ENCODE data around the gene PLXNB2. TPM values are rescaled to one million over a fixed set of nuclear protein-coding genes. Genes with fewer than 3 reads are reported as not detected.

Gene PLXNB2
- total RNA-seq, 1 experiment from 2014 or later: 236 TPM

GRCh38 chr22:50317674-50318073, 10.2 kb upstream of the PLXNB2 start:
- CTCF ChIA-PET: no interaction called here

More at GRCh38 chr22:50317674-50318073, 10.2 kb upstream of the PLXNB2 start:
- H3K27me3 ChIP-seq (ENCODE audit: insufficient read depth, low read length): no peaks in the 10 kb centered on the region
- POLR2A ChIA-PET: no interaction called here
- H3K9me2 ChIP-seq (ENCODE audit: insufficient read depth): no peaks in the 10 kb centered on the region
- ATAC-seq (no peak), DNase-seq (ENCODE audit: low read depth, low spot score) (no peak)
- peaks cover 4 to 22% of the 10 kb centered on the region in 2 experiments; a peak in 3 of 4 replicates for H3K4me1 ChIP-seq (ENCODE audit: control insufficient read depth in 1 of 2, insufficient read depth in 2 of 2, low read length in 2 of 2)
- no TSS peak for BruUV-seq (replicated peaks)
- no peak overlapping the region for H2AFZ ChIP-seq (ENCODE audit: low read depth, low read length, poor library complexity, severe bottlenecking)
- no peak overlapping the region for H3K4me2 ChIP-seq (ENCODE audit: low read length)
- H3K79me2 ChIP-seq (ENCODE audit: insufficient read depth, low read length): no peaks in the 10 kb centered on the region
- H4K20me1 ChIP-seq (ENCODE audit: insufficient read depth): no peaks in the 10 kb centered on the region
- H3K36me3 ChIP-seq (ENCODE audit: control insufficient read depth in 1 of 2, insufficient read depth in 2 of 2, low read length in 2 of 2): no peaks in the 10 kb centered on the region
- intact Hi-C loops (cut with micrococcal nuclease): no loop called here
- TF ChIP-seq EGR1 (IDR thresholded peaks at IDR 0.05; ENCODE audit: low read depth) (no peak), EZH2phosphoT487 (IDR thresholded peaks at IDR 0.05; ENCODE audit: borderline replicate concordance) (no peak), POLR2A (IDR thresholded peaks at IDR 0.05; ENCODE audit: borderline replicate concordance, extremely low read depth, insufficient read depth, insufficient read length) (no peak), TCF7L2 (IDR thresholded peaks at IDR 0.05; ENCODE audit: borderline replicate concordance, extremely low read depth, insufficient read depth, insufficient read length) (no peak), REST (IDR thresholded peaks at IDR 0.05; ENCODE audit: low read depth) (no peak)
- no peak overlapping the region for H3K4me3 ChIP-seq (replicated peaks in 1 of 2; ENCODE audit: low read depth in 1 of 2, low read length in 2 of 2)
- H3K9me3 ChIP-seq (ENCODE audit: control insufficient read depth in 1 of 2, insufficient read depth in 1 of 2, low read depth in 1 of 2, low read length in 2 of 2): no peaks in the 10 kb centered on the region
- H3K27ac ChIP-seq (ENCODE audit: low read depth, low read length): no peak overlapping the region
- RAD21 ChIA-PET (ENCODE audit: low non-redundant PET in 1 of 2, low total read pairs in 2 of 2, uncharacterized antibody in 2 of 2, unreplicated experiment in 2 of 2): interaction anchor here in 1 of 2 experiments (0.7 kb wide), 1 partner anchor 11 kb away, joined by 3 read pairs; no protein-coding TSS in a partner anchor
- no peak overlapping the region for H3K9ac ChIP-seq (ENCODE audit: low read length)
